Measurements from ENCODE around the gene BEST2.
A peak's percentile ranks its signal among the peaks of the same experiment; 100 is the strongest.
"Not testable (repeated sequence)": the region's sequence is repeated elsewhere in the genome, so short reads cannot be mapped to it uniquely, and the experiment has no call there.

BEST2 gene

GRCh38 chr19:12794196-12794941 lies 42.8 kb downstream of the BEST2 start:
- no peak for DNase-seq (ENCODE audit: low read depth)
- peak overlapping the region; percentile 90 for H3K4me3 ChIP-seq (ENCODE audit: low read depth, low read length)

GRCh38 chr19:12794971-12795381 lies 43.4 kb downstream of the BEST2 start:
- no peak for DNase-seq (ENCODE audit: low read depth)
- no peak overlapping the region for H3K4me3 ChIP-seq (ENCODE audit: low read depth, low read length)

DNA sequence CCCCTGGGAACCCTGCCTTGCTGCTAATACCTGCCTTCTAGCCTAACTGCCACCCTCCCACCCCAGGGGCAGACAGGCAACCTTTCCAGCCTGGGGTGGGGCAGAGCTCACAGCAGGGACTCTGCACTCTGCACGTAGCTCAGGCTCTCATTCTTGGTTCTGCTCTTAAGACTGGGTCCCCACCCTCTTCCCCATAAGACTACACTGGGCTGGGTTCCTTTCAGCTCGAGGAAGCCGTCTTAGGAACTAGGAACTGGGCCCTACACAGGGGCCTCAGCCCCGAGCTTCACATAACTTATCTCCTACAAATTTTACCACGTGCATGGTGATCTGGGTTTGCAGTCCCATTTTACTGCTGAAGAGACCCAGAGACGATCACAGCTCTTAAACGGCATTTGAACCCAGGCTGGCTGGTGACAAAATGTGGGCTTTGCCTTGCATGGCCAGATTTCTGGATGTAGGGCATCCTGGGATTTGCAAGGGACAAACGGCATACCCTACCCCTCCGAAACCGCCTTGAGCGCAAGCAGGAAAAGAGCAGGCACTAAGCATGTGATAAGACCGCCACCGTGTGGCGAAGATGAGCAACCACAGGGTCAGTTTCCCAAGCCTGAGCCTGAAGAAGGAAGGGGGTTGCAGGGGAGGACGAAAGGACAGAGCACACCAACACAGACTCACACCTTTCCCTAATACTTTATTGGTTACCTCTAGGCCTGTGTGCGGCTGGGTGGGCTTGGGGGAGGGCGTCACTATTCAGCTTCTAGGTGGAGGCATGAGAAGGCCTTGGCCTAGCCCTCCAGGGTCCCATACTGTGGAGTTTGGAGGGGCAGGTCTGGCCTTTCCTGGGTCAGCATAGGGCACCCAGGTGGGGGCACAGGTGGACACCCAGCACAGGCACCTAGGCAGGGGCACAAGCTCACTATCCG lies 44.8 kb downstream of the BEST2 start:
- no peak overlapping the region for H3K4me3 ChIP-seq (ENCODE audit: low read depth, low read length)
- no peak for DNase-seq (ENCODE audit: low read depth)

DNA sequence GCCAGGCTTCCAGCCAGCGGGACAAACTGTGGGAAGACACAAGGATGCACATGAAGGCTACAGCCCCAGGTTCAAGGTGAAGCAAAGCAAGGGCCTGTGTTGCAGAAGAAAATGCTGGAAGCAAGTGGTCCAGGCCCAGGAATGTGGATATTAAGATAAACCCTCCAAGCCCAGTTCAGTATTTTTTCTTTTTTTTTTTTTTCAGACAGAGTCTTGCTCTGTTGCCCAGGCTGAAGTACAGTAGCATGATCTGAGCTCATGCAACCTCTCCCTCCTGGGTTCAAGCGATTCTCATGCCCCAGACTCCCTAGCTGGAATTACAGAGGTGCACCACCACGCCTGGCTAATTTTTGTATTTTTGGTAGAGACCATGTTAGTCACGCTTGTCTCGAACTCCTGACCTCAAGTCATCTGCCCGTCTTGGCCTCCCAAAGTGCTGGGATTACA lies 45.6 kb downstream of the BEST2 start:
- no peak overlapping the region for H3K4me3 ChIP-seq (ENCODE audit: low read depth, low read length)
- no peak for DNase-seq (ENCODE audit: low read depth)

- not testable (repeated sequence) for H3K4me3 ChIP-seq (ENCODE audit: low read depth, low read length)
Observed at GRCh38 chr19:12797607-12798006, 46.0 kb downstream of the BEST2 start.

GRCh38 chr19:12799742-12800465 lies 48.3 kb downstream of the BEST2 start:
- H3K4me3 ChIP-seq (ENCODE audit: low read depth, low read length), result no peak overlapping the region

More at GRCh38 chr19:12797607-12798006, 46.0 kb downstream of the BEST2 start:
- not testable (repeated sequence) for DNase-seq (ENCODE audit: low read depth)

GRCh38 chr19:12800466-12800770 lies 48.8 kb downstream of the BEST2 start:
- peak overlapping the region; percentile 92 for H3K4me3 ChIP-seq (ENCODE audit: low read depth, low read length)
- no peak for DNase-seq (ENCODE audit: low read depth)

More at GRCh38 chr19:12799742-12800465, 48.3 kb downstream of the BEST2 start:
- no peak for DNase-seq (ENCODE audit: low read depth)

DNA sequence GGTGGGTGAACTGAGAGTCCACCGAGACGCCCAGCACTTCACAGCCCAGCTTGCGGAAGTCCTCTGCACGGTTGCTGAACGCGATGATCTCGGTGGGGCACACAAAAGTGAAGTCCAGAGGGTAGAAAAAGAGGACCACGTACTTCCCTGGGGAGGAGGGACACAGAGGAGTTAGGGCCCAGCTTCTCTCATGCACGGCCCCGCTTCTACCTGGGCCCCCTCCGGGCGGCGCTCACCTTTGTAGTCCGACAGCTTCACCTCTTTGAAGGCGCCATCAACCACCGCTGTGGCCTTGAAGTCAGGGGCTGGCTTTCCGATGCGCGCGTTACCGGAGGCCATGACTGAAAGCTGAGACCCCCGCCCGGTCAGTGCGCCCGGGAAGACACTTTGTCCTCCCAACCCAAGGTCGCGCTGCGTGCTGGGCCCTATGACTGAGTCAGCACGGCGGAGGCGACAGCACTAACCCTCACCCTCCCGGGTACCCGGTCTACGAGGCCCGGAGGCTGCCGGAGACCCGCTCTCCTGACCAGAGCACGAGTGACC lies 49.4 kb downstream of the BEST2 start:
- H3K4me3 ChIP-seq (ENCODE audit: low read depth, low read length), result peak overlapping the region; percentile 92
- no peak for DNase-seq (ENCODE audit: low read depth)

GRCh38 chr19:12801466-12802266 lies 50.1 kb downstream of the BEST2 start, which contains the start of the genes PRDX2 and THSD8:
Gene PRDX2 (minus strand): TSS chr19:12801800. CDS start chr19:12801261, 539 bp downstream.
Gene THSD8 (plus strand): TSS chr19:12802069. CDS start chr19:12802072, 3 bp downstream.
- DNase-seq (ENCODE audit: low read depth), result no peak
- peak within 1 kb of the TSS; percentile 92 for H3K4me3 ChIP-seq (ENCODE audit: low read depth, low read length)

GRCh38 chr19:12802267-12803106 lies 50.9 kb downstream of the BEST2 start:
- DNase-seq (ENCODE audit: low read depth), result no peak
- H3K4me3 ChIP-seq (ENCODE audit: low read depth, low read length), result peak overlapping the region; percentile 92

DNA sequence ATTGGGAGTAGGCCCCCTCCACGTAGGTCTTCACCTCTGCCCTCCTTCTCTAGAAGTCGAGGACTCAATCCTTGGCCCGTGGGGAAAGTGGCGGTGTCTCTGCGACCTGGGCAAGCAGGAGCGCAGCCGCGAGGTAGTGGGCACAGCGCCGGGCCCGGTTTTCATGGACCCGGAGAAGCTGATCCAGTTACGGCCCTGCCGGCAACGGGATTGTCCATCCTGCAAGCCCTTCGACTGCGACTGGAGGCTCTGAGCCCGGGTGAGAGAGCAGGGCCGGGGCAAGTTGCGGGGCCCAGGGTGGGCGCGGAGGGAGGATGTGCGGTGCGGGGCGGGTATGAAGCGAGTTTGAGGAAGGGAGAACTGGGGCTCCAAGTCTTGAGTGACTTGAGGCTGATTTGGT lies 52.5 kb downstream of the BEST2 start:
- DNase-seq (ENCODE audit: low read depth), result no peak
- no peak overlapping the region for H3K4me3 ChIP-seq (ENCODE audit: low read depth, low read length)

DNA sequence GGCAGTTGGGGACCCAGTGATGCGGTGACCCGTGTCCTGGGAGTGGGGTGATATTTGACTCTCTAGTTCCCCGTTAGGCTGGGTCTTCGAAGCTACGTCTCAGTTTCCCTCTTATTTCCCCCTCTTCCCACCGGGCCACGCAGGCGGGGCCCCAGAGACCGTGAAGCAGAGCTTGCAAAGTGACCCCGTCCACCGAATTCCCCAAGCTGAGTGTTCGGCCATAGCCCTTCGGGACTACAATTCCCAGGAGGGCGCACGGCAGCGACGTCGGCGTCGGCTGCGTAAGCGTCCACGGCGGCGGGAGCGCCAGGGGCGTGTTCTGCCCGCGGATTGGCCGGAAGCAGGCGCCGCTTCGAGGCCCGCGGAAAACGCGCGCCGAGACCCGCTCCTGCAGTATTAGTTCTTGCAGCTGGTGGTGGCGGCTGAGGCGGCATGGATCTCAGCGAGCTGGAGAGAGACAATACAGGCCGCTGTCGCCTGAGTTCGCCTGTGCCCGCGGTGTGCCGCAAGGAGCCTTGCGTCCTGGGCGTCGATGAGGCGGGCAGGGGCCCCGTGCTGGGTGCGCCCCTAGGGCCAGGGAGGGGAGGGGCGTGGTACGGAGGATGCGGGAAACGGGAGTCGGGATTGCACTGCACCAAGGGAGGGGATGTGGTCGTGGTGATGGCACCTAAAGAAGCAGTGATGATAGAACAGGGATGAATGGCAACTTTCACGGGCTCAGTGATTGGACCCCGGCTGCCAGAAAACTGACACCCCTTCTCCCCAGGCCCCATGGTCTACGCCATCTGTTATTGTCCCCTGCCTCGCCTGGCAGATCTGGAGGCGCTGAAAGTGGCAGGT lies 54.9 kb downstream of the BEST2 start, which contains the start of gene RNASEH2A:
TSS of gene RNASEH2A (plus strand) at position 343 of the 840 bp plus-strand sequence. CDS start at position 433, 90 bp downstream.
- no peak for DNase-seq (ENCODE audit: low read depth)
- H3K4me3 ChIP-seq (ENCODE audit: low read depth, low read length), result peak within 1 kb of the TSS; percentile 80

Measured in skeletal muscle cell (primary cell).